Pulmonary artery endothelial cell (primary cell): ENCODE data around the gene IST1. TPM values are rescaled to one million over a fixed set of nuclear protein-coding genes. Genes with fewer than 3 reads are reported as not detected.
A peak's percentile ranks its signal among the peaks of the same experiment; 100 is the strongest.
"Not testable (repeated sequence)": the region's sequence is repeated elsewhere in the genome, so short reads cannot be mapped to it uniquely, and the experiment has no call there.

Source experiments
- DNase-seq: peaks from one replicate; pipeline ENCODE4 v3.0.0-alpha.2; 2011; ENCODE audit warnings: low read depth, low spot score
- total RNA-seq: library from RNA; depleted of rRNA; stranded (reverse); fragments of >200 nt; gene quantifications from 2 replicates; pipeline ENCODE4 v1.2.3, GENCODE V29; 2014

Gene IST1
- total RNA-seq = 136 and 207 TPM in 2 replicates

DNA sequence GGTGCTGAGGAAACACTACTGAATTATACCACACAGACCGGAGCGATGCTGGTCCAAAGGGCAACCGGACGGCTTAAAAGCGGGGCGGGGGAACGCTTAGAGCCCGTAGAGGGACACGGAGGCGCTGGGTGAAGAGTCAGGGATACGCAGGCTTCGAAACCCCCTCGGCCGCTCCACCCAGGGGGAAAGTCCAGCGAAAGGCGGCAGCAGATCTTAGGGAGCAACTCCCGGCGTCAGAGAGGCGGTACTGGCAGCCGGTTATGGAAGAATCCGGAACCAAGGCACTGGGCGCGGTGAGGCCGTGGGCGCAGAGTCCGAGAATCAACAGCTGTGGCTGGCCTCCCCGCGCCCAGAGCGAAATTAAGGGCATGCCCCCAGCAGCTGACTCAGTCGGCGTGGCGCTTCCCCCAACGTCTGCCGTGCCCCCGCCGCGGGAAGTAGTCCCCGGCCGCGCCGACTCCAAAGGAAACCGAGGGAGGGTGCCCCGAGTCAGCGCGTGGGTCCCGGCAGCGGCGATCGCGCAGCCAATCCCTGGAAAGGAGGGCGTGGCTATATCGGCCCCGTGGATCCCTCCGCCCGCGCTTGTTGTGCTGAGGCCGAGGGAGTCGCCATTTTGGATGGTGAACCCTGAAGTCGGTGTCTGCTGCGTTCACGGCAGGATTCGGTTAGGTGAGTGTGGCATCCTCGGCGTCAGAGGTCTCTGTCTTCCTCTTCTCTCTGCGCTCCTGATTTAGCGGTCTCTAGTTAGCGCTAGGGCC is at the start of gene IST1:
IST1 (plus strand) TSS at position 611 of the 758 bp plus-strand sequence. CDS start 20,110 bp downstream, outside the sequence.
- peak; percentile 98 for DNase-seq

- DNase-seq = peak; percentile 40
Measured at GRCh38 chr16:71845639-71846430, 49.5 kb upstream of the IST1 start, which contains the start of gene ATXN1L. Gene ATXN1L, plus strand, starts transcription at chr16:71845976. Its CDS starts 3,765 bp downstream, at chr16:71849741.

DNA sequence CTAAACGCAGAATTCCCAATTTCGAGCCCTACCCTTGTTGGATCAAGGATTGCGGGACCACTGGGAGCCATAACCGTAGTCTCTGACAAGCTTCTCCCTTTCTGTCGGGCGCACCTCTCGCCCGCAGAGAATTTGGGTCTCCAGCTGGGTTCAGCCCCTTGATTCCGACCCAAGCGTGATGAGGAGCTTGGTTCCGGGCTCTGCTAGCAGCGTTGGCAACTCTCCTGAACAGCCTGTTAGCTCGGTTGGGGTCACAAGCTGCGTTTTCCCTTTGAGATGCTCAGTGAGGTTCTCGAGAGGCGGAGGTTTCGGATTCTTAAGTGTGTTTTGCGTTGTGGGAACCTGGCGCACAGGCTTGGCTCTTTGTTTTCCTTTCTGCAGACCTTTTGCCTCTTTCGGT is 48.9 kb upstream of the IST1 start:
- DNase-seq = no peak

DNA sequence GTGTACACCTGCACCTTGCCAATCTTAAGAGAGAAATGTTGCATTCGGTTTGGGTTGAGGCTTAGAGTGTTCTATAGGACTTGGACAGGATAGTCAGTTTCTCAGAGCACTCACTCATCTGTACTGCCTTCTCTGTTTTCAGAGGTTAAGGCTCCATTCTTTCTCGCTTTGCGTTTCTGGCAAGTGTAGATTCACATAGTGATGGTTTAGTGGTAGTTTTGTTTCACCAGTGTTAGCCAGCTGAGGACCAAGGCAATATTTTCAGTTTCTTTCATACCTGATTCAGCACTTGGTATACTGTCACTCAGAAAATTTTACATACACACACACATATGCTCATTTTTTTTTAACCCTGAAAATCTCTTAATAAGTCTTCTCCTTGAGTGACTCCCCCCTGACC is 48.2 kb upstream of the IST1 start:
- DNase-seq = no peak

DNA sequence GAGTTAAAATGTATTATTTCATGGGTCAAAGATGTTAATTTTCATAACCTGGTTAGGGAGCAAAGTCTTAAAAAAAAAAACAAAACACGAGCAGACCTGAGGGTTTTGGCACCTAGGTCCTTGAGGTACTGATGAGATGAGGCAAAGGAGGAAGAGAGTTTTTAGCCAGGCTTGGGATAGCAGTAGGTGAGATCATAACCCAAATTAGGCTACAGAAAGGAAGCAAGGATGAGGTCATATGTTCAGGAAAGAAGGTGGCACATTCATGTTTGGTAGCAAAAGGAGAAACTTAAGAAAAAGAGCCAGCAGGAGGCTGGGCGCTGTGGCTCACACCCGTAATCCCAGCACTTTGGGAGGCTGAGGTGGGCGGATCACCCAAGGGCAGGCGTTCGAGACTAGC is 46.7 kb upstream of the IST1 start:
- no peak for DNase-seq

GRCh38 chr16:71851746-71852145 is 43.6 kb upstream of the IST1 start:
- no peak for DNase-seq

DNA sequence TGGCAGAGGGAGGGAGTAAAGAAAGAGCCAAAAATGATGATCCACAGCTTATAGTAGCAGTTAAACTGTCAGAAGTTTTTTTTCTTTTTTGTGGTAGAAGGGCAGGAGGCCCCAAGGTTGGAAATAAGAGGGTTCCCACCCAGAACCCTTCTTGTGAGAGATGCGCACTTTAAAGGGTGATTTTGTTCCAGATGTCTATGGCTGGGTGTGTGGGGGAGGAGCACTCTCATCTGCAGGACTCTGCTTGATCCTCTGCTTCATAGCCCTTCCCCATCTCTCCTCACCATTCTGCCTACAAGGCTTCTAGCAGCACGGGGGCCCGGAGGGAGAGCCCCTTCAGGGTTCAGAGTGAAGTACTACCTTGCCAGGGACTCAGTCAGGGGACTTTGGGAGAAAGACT is 43.2 kb upstream of the IST1 start:
- DNase-seq = no peak

DNA sequence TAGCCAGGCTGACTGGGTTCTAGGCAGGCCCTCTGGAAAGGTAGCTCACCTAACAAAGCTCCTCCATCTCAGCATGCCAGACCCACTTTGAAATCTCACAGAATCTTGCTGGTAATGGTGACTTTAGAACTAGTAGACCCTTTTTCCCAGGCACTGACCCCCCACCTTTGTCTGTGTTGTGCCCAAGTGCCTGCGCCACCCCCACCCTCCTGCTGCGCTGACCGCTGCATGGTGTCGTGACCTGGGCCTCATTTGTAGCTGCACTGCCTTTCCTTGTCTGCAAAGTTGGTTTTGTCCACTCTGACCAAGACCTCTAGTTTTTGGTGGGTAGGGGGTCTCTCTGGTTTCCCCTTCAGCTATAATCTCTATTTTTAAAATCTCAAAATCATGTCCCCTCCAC is 42.8 kb upstream of the IST1 start:
- no peak for DNase-seq

DNA sequence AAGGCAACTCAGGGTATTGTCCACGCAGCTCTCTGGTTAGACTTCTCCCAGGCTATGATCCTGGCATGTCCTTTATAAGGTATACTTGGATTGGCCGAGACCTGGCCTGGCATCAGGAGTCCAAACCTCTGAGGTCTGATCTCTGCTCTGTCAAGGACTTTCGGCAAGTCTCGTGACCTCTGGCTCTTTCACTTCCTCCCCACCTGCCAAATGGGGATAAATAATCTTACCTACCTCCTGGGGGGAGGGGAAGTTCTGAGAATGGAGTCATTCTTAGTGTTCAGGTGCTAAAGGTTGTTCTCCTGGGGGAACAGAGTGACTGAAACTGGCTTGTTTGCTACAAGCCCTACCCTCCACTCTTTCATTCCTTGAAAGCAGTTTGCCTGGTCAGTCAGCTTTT is 41.9 kb upstream of the IST1 start:
- no peak for DNase-seq

DNA sequence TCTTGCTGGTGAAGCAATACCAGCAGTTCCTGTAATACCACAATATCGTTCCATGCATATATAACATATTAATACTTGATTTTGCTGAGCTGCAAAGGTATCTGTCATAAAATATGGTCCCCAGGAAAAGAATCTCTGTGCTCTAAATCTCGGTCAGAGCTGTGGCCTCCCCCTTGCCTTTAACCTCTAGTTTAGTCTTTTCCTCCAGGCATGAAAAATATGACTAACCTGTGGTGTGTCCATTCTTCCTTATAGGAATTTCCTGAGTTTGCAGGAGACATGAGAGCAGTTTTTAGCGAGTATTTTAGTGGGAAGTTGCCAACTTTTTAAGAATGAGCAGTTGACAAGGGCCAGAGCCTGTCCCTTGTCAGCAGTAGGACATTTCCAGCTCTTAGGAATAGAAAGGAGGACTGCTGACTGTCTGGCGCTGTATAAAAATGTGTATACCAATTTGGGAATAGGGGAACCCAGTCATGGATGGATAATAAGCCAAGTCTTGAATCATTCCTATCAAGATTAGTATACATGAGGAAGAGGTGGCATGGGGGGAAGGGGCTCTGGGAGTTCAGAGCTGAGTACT is 40.9 kb upstream of the IST1 start:
- DNase-seq = no peak

DNA sequence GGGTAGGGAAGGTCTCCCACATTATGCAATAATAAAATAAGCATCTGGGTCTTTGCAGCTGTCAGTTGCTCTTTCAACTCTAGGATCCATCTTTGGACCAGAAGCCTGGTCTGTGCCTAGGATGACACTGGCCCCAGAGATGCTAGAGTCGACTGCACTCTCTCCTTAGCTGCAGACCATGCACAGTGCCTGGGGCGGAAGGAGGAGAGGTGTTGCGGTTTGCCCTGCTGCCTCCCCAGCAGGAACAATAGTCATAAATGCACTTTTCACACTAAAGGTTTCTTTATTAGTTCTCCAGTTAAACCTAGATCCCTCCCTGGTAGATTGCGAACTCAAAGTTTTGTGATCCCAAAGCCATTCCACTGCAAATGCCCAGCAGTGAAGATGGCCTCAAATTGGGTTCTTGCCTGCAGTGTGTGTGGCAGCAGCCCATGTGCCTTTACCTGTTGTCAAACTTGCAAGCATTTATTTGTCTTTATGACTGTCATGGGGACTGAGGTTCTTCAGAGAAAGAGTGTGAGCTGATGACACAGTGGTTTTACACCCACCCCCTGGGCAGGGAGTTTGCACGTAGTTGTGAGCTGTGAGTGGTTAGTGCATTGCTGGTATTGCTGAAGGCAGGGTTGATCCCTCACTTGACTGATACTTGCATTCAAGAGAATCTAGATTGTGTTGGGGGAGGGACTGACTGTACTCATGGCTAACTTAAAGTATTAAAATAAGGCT is 39.2 kb upstream of the IST1 start:
- no peak for DNase-seq

DNA sequence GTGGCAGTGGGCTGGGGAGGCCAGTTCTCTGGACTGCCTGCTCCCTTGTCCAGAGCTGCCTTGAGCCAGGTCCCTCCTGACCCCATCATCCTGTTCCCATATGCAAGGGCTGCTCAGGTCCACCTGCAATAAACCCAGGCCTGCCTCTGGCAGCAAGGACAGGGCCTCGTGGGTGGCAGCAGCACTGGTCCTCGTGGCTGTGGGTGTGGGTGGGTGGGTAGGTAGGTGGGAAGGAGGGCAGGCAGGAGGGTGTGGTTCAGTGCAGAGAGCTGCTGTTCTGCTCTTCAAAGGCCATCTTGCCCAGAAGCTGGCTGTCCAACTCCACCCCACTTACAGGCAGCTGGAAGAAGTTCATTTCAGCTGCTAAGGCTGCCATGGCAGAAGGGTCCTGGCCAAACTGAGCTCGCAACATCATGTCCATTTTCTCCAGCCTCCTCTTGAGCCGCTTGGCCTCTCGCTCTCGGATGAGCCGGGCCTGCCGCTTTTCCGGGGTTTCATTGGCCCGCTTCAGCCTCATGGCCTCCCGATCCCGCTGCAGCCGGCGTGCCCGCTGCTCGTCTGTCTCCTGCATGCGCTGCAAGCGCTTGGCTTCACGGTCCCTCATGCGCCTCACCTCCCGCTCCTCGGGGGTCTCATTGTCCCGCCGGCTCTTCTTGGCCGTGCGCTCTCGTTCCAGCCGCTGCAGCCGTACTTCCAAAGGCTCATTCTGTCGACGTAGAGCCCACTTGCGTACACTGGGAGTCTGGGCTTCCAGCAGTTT is 35.4 kb upstream of the IST1 start:
- no peak for DNase-seq

DNA sequence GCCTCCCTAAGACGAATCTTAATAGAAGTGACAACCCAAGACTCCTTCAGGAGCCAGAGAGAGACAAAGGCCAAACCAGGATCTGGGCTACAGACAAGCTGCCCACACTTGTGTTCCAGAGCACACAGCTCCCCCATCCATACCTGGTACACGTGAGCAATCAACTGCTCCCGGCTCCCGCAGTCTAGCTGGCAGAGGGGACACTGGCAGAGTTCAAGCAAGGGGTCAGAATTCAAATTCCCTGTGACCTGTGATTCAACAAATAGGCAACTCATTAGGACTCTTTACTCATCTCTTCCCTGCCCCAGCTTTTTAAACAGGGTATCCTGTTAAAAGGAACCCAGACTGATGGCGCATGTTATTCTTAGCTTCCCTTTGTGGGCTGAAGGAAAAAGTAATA is 31.3 kb upstream of the IST1 start:
- no peak for DNase-seq

DNA sequence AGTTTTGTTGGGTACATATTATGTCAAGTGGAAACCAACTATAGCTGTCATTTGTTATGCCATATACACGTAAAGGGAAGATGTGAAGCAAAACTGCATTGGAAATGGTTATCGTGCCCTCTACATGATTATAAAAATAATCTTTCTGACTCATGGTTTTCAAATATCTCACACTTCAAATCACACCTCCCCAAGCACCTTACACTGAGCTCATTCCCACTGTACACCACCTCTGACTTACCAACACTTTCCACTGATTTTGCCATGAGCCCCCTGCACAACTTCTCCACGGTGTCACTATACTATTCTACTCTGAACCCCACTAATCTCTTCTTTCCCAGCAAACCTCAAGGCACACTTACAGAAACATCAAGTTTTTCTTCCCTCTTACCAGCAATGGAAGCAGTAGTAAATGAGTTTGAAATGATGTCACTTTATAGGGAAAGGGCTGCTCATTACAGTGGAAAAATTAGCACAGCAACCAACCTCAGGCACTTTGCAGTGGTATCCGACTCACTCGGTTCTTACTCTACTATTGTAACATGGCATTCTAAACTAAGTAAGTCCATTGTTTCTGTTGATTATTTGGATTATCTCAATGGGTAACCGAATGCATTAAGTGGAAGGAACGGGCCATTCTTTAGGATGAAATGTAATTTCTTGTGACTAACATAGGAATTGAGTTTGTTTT is 30.0 kb upstream of the IST1 start:
- DNase-seq = no peak

DNA sequence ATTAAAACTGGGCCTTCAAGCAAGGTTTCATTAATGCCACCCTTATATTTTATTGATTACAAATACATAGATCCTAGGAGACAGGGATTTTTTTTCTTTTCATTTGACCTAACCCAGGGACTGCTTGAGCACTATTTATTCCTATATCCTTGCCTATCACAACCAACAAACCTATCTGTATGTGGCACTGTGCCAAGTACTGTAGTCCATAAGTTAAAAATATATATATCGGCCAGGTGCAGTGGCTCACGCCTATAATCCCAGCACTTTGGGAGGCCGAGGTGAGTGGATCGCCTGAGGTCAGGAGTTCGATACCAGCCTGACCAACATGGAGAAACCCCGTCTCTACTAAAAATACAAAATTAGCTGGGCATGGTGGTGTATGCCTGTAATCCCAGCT is 28.2 kb upstream of the IST1 start:
- not testable (repeated sequence) for DNase-seq

DNA sequence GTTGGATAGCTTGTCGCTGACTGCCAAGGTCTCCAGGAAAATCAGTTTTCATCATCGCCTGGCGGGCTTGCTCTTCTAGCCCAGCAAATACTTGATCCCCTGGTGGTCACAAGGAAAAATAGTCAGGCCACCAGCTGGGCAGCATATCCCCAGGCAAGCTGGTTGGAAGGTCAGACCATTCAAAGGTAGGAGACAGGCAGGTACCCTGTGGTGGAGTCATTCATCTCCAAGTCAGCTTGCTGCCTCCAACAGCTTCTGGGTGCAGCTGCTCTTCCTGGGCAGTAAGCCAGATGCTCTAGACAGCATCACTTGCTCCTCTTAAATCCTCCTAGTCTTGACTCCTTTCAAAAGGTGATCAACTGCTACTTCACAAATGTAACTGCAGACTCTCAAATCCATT is 27.4 kb upstream of the IST1 start:
- no peak for DNase-seq

DNA sequence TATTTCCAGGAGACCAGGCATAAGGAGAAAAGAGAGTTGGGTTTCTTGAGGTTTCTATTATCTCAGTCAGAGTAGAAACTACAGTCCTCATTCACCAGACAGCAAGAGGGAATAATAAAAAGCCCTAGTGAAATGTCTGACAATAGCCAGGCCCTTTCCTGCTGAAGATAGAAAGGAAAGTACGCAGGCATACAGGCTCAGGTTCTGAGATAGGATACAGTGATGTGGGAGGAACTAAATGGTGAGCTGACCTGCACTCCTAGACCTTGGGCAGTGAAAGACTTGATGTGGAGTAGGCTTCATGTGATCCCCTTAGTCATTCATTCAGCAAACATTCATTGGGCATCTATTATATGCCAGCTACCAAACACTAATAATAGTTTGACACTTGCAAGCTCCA is 26.2 kb upstream of the IST1 start:
- no peak for DNase-seq

GRCh38 chr16:71870818-71871217 is 24.5 kb upstream of the IST1 start:
- no peak for DNase-seq

GRCh38 chr16:71873199-71873598 is 22.1 kb upstream of the IST1 start:
- DNase-seq = no peak

DNA sequence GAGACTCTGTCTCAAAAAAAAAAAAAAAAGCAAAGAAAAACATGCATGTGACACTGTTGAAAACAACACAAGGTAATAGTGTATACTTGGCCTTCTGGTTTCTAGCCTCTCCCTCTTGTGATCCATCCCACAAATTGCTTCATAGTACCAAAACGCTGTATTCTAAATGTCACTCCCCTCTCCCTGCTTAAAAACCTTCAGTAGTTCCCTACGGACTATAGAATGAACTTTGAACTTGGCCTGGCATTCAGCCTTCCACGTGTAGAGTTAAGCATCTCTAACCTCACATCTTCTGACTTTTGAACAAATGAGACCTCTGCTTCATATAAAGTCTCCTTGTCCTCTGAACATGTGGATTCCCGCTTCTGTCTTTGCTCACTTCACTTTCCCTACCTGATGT is 16.4 kb upstream of the IST1 start:
- DNase-seq = no peak
